Activated CD8-positive, alpha-beta T cell treated with anti-CD3 and anti-CD28 coated beads for 36 hours (primary cell): ENCODE results near the gene ASXL3. TPM values are rescaled to one million over a fixed set of nuclear protein-coding genes. Genes with fewer than 3 reads are reported as not detected.

Experiments used
- ATAC-seq: fragments of 200-7000 bp; cut with Tn5 transposase; one replicate; pipeline ENCODE4 v1.10.0; 2021; ENCODE audit warnings: mild to moderate bottlenecking, moderate library complexity
- CTCF ChIA-PET: fragments of 350-600 bp; sonication (Branson Sonifier 250); formaldehyde crosslinking; loops from one replicate; lab custom pipeline; 2021; ENCODE audit warnings: antibody characterized with exemption; lab: Charles Lee
- POLR2A ChIA-PET: fragments of 350-600 bp; sonication (Branson Sonifier 250); formaldehyde crosslinking; loops from one replicate; lab custom pipeline; 2021; ENCODE audit warnings: antibody characterized with exemption; lab: Charles Lee
- DNase-seq: peaks from one replicate; pipeline ENCODE4 v3.0.0-alpha.2; 2020
- H3K27ac Mint-ChIP-seq: one replicate; pipeline ENCODE4 v1.8.0; 2021; ENCODE audit warnings: mild to moderate bottlenecking, mixed read lengths
- H3K27me3 Mint-ChIP-seq: one replicate; pipeline ENCODE4 v1.8.0; 2021; ENCODE audit warnings: mixed read lengths
- H3K36me3 Mint-ChIP-seq: one replicate; pipeline ENCODE4 v1.8.0; 2021; ENCODE audit warnings: low read depth, mixed read lengths
- H3K4me1 Mint-ChIP-seq: one replicate; pipeline ENCODE4 v1.8.0; 2021; ENCODE audit warnings: low read depth, mixed read lengths
- H3K4me3 Mint-ChIP-seq: one replicate; pipeline ENCODE4 v1.8.0; 2021; ENCODE audit warnings: mild to moderate bottlenecking, moderate library complexity, mixed read lengths
- H3K9me3 Mint-ChIP-seq: one replicate; pipeline ENCODE4 v1.8.0; 2021; ENCODE audit warnings: mixed read lengths
- intact Hi-C: fragments of 100-400 bp; cut with micrococcal nuclease; formaldehyde crosslinking; loops from one replicate; pipeline ENCODE4 v1.10.0; 2022
- total RNA-seq, 2 experiments: library from RNA; stranded (reverse); gene quantifications; one replicate each; pipeline ENCODE4 v1.2.3, GENCODE V29; 2021
- TF ChIP-seq, protein P1 (sequence below): fragments of 200-600 bp; IDR thresholded peaks from one replicate; pipeline ENCODE4 v1.8.0; 2022; ENCODE audit warnings: antibody characterized with exemption, mild to moderate bottlenecking

Gene ASXL3
- total RNA-seq, 2 experiments from 2014 or later: not detected

DNA sequence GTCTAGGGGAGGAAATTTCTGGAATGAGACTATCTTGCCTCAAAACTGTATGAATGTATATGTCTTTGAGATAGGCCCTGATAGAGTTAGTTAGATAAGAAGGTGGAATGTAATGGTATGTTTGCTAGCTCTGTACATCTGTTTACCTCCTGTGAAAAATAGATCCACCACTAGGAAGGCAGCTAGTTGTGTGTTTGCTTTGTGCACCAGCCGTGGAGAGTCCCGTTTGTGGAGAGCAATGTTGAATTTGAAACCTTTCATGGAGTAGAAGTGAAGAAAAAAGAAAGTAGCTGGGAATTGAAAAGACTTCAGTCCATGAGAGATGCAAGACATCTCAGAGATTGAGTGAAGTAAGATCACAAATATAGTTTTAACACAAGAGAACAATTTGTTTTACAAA lies 25.4 kb downstream of the ASXL3 start:
- no peaks in the 10 kb centered on the region for H3K36me3 Mint-ChIP-seq
- no peaks in the 10 kb centered on the region for H3K27me3 Mint-ChIP-seq
- CTCF ChIA-PET: no interaction called here
- H3K9me3 Mint-ChIP-seq: peaks cover 12% of the 10 kb centered on the region
- H3K27ac Mint-ChIP-seq: no peak overlapping the region
- TF ChIP-seq, protein P1, sequence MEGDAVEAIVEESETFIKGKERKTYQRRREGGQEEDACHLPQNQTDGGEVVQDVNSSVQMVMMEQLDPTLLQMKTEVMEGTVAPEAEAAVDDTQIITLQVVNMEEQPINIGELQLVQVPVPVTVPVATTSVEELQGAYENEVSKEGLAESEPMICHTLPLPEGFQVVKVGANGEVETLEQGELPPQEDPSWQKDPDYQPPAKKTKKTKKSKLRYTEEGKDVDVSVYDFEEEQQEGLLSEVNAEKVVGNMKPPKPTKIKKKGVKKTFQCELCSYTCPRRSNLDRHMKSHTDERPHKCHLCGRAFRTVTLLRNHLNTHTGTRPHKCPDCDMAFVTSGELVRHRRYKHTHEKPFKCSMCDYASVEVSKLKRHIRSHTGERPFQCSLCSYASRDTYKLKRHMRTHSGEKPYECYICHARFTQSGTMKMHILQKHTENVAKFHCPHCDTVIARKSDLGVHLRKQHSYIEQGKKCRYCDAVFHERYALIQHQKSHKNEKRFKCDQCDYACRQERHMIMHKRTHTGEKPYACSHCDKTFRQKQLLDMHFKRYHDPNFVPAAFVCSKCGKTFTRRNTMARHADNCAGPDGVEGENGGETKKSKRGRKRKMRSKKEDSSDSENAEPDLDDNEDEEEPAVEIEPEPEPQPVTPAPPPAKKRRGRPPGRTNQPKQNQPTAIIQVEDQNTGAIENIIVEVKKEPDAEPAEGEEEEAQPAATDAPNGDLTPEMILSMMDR: no peak
- H3K4me1 Mint-ChIP-seq: no peaks in the 10 kb centered on the region
- DNase-seq (no peak), ATAC-seq (no peak)
- intact Hi-C loops: no loop called here
- POLR2A ChIA-PET: no interaction called here
- no peak overlapping the region for H3K4me3 Mint-ChIP-seq

DNA sequence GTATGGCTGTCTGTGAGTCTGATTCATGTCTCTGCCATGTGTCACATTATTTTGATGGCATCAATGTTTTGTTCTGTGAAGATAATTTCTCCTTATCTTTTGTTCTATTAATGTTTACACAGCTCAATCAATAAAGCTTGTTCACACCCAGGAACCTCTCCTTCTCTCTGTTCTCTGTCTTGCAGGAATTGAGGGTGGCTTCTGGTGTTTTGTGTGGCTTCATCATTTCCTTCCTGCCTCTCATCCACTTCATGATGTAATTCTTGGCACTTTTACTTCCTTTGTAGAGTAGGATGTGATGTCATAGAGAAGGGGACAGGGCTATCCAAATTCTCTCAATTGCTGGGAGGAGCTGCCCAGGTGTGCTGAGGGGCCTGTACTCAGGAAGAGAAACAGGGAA lies 27.2 kb downstream of the ASXL3 start:
- POLR2A ChIA-PET: no interaction called here
- intact Hi-C loops: no loop called here
- H3K4me3 Mint-ChIP-seq: no peak overlapping the region
- peaks cover 10% of the 10 kb centered on the region for H3K9me3 Mint-ChIP-seq
- TF ChIP-seq, protein P1: no peak
- no peak overlapping the region for H3K27ac Mint-ChIP-seq
- CTCF ChIA-PET: no interaction called here
- ATAC-seq (no peak), DNase-seq (no peak)
- H3K36me3 Mint-ChIP-seq: no peaks in the 10 kb centered on the region
- no peaks in the 10 kb centered on the region for H3K4me1 Mint-ChIP-seq
- no peaks in the 10 kb centered on the region for H3K27me3 Mint-ChIP-seq

DNA sequence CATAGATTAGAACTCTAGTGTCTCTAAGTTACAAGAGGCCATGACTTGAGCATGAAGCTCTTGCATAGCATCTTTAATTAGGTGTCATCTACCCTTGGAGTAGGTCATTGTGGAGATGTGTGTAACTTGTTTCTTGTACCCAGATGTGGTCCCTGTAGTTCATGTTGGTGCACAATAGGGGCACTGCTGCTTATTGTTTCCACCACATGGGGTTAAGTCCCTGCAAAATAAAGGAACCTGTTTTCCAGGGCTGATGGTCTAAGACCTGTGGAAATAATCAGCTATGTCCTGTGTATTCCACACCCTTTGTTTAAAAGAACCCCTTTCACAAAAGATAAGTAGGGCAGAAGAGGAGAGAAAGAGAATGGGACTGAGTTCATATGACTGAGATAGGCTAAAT lies 28.6 kb downstream of the ASXL3 start:
- CTCF ChIA-PET: no interaction called here
- Mint-ChIP-seq H3K9me3 (peaks cover 13% of the 10 kb centered on the region), H3K27me3 (no peaks in the 10 kb centered on the region), H3K4me3 (no peak overlapping the region), H3K4me1 (no peaks in the 10 kb centered on the region), H3K27ac (no peak overlapping the region), H3K36me3 (no peaks in the 10 kb centered on the region)
- POLR2A ChIA-PET: no interaction called here
- ATAC-seq (no peak), DNase-seq (no peak)
- TF ChIP-seq, protein P1: no peak
- intact Hi-C loops: no loop called here

DNA sequence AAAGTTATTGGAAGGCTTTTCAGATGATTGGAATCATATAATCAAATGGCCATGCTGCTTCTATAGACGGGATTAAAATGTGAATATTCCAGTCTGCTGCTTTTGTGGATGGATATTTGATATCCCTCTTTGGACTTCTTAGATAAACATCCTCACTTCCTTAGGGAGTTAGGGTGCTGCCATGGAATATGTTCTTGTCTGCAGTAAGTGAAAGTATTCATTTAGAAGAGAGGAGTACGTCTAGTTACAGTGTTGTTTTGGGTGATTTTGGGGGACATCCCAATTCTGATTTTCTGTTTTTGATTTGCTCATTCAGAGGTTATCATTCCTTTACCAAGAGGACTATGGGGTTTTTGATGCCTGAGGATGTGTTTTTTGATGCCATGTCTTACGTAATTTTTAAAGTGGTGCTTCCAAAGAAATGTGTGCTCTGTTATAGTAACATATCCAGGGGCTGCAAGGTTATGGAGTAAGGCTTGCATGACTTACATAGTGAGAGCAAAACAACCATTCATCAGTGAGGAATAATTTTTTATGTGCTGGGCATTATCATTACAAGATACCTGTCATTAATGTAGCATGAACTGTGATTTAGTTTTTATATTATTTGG lies 33.6 kb downstream of the ASXL3 start:
- TF ChIP-seq, protein P1: no peak
- CTCF ChIA-PET: no interaction called here
- no peak for DNase-seq
- intact Hi-C loops: no loop called here
- Mint-ChIP-seq H3K9me3 (peaks cover 8% of the 10 kb centered on the region), H3K36me3 (no peaks in the 10 kb centered on the region), H3K4me3 (no peak overlapping the region), H3K27me3 (no peaks in the 10 kb centered on the region), H3K27ac (no peak overlapping the region), H3K4me1 (no peaks in the 10 kb centered on the region)
- POLR2A ChIA-PET: no interaction called here
- ATAC-seq: no peak

DNA sequence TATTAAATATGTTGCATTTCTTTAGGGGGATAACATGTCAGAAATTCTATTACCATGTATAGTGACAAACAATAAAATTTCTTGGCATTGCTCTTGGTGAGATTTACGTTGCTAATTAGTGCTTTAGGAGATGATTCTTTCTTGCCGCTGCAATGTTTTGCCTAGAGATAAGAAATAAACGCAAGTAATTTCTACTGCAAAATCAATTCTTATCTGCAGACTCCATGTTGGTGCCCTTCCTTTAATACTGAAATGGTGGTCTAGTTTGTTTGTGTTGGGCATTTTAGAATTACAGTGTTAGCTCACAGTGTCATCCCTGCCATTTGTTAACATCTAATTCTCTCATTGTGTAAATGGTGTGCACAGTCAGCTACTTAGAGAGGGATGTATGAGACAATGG lies 34.6 kb downstream of the ASXL3 start:
- H3K9me3 Mint-ChIP-seq: peaks cover 6% of the 10 kb centered on the region
- H3K27me3 Mint-ChIP-seq: no peaks in the 10 kb centered on the region
- H3K4me1 Mint-ChIP-seq: no peaks in the 10 kb centered on the region
- ATAC-seq (no peak), DNase-seq (no peak)
- H3K27ac Mint-ChIP-seq: no peak overlapping the region
- H3K4me3 Mint-ChIP-seq: no peak overlapping the region
- ChIA-PET CTCF (no interaction called here), POLR2A (no interaction called here)
- TF ChIP-seq, protein P1: no peak
- H3K36me3 Mint-ChIP-seq: no peaks in the 10 kb centered on the region
- intact Hi-C loops: no loop called here
